ENCODE results near the gene RRP12.

The RRP12 gene

DNA sequence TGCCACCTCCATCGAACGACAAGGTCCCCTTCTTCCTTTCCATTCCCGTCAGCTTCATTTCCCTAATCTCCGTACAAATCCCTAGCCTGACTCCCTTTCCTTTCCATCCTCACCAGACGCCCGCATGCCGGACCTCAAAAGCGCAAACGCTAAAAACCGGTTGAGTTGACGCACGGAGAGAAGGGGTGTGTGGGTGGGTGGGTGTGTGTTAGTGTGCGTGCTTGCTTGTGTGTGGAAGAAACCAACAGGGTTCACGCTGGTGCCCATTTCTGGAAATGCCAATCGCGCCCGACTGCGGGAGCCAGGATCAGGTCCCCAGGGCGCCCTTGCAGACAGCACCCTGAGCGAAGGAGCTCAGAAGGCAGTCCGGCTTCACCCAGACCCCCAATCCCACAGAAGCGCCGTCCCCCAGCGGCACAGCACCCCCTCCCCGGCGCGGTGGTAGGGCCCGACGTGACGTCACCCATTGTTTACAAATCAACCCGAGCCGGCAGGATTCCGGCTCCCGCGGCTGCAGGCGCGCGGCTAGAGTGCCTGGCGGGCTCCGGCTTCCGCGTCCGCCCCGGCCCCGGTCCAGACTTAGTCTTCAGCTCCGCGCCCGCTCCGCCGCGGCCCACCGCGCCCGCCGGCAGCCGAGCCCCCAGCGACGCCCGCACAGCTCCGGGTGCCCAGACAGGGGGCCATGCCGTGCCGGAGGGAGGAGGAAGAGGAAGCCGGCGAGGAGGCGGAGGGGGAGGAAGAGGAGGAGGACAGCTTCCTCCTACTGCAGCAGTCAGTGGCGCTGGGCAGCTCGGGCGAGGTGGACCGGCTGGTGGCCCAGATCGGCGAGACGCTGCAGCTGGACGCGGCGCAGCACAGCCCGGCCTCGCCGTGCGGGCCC is 82.1 kb downstream of the RRP12 start, which contains the start of gene FRAT1:
Gene FRAT1 (plus strand): TSS at position 500 of the 880 bp plus-strand sequence. CDS start 183 bp downstream, at position 683.
- peak; percentile 86 for DNase-seq (ENCODE audit: low spot score)
- TF ChIP-seq, protein P1, sequence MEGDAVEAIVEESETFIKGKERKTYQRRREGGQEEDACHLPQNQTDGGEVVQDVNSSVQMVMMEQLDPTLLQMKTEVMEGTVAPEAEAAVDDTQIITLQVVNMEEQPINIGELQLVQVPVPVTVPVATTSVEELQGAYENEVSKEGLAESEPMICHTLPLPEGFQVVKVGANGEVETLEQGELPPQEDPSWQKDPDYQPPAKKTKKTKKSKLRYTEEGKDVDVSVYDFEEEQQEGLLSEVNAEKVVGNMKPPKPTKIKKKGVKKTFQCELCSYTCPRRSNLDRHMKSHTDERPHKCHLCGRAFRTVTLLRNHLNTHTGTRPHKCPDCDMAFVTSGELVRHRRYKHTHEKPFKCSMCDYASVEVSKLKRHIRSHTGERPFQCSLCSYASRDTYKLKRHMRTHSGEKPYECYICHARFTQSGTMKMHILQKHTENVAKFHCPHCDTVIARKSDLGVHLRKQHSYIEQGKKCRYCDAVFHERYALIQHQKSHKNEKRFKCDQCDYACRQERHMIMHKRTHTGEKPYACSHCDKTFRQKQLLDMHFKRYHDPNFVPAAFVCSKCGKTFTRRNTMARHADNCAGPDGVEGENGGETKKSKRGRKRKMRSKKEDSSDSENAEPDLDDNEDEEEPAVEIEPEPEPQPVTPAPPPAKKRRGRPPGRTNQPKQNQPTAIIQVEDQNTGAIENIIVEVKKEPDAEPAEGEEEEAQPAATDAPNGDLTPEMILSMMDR (IDR thresholded peaks at IDR 0.05; ENCODE audit: extremely low read depth, missing control alignments), result no peak

DNA sequence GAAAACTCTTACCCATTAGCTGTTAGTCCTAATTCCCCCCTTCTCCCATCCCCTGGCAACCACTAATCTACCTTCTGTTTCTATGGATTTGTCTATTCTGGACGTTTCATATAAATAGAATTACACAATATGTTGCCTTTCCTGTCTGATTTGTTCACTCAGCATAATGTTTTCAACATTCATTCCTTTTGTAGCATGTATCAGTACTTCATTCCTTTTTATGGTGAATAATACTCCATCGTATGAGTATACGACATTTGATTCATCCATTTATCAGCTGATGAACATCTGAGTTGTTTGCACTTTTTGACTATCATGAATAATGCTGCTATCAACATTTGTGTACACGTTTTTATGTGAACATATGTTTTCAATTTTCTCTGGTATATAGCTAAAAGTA is 86.5 kb downstream of the RRP12 start:
- no peak for DNase-seq (ENCODE audit: low spot score)
- TF ChIP-seq, protein P1 (IDR thresholded peaks at IDR 0.05; ENCODE audit: extremely low read depth, missing control alignments), result no peak

DNA sequence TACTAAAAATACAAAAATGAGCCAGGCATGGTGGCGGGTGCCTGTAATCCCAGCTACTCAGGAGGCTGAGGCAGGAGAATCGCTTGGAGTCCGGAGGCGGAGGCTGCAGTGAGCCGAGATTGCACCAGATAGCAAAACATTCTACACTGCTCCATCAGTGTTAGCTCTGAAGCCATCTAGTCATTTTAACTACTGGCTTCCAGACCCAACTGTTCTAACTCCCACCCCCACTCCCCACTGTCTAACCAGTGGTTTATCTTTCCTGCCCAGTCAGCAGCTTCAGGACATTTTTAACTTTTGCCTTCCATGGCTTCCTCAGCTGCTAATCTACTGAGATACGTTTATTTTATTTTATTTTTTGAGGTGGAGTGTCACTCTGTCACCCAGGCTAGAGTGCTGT is 88.2 kb downstream of the RRP12 start:
- DNase-seq (ENCODE audit: low spot score), result no peak
- TF ChIP-seq, protein P1 (IDR thresholded peaks at IDR 0.05; ENCODE audit: extremely low read depth, missing control alignments), result no peak

DNA sequence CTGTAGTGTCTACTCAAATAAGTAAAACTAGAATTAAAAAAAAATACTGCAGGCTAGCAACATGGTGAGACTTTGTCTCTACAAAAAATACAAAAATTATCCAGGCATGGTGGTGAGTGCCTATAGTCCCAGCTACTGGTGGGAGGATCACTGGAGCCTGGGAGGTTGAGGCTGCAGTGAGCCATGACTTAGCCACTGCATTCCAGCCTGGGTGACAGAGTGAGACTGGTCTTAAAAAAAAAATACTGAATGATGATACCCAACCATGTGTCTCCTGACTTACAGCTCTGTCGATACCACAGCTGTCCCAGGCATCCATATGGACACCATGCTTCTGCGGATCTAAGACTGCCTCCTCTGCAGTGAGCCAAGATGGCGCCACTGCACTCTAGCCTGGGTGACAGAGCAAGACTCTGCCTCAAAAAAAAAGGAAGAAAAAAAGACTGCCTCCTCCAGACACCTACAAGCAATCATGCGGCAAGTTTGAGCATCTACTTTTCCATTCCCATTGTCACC is 90.0 kb downstream of the RRP12 start:
- TF ChIP-seq, protein P1 (IDR thresholded peaks at IDR 0.05; ENCODE audit: extremely low read depth, missing control alignments), result no peak
- no peak for DNase-seq (ENCODE audit: low spot score)

DNA sequence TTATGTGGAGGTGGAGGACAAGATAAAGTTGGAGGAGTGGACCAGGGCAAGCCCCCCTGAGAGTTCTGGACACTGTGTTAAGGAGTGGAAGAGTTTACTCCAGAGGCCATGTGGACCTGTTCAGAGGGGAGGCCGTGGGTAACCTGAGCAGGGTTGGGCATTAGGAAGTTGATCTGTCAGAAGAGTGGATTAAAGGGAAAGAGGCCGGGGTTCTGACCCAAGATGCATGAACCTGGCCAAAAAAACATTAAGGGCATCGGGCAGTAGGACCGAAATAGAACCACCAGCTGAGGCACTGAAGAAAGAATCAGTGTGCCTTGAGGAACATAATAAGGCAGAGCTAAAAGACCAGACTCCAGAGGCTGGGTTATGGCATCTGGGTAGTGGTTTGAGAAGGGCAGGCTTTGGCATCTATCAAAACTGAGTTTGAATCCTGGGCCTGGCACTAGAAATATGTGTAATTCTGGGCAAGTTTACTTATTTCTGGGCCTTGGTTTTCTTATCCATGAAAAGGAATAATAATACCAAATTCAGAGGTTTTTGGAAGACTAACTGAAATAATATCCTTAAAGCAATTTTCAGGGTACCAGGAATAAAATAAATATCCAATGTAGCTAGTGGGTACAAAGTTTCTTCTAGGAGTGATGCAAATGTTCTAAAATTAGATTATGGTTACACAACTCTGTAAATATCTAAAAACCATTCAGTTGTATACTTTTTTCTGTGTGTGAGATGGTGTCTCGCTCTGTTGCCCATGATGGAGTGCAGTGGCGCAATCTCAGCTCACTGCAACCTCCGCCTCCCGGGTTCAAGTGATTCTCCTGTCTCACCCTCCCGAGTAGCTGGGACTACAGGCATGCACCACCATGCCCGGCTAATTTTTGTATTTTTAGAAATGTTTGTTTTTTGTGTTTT is 93.0 kb downstream of the RRP12 start:
- no peak for DNase-seq (ENCODE audit: low spot score)
- TF ChIP-seq, protein P1 (IDR thresholded peaks at IDR 0.05; ENCODE audit: extremely low read depth, missing control alignments), result no peak

DNA sequence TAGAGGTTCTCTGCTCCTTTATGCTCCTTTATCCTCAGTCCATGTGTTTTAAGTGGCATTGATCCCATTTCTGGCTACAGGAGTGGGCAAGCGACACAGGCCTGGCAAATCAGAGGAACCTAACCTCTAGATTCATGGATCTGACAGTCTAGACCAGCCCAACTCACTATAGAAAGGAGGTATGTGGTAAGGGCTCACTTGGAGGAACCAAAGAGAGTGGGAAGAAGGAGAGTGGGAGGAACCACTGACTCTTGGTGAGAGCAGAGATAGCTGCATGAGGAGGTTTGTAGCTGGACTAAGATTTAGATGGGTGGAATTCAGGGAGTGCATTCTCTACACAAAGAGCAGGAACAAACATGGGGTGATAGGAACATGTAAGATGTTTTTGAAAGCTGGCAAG is 93.7 kb downstream of the RRP12 start:
- TF ChIP-seq, protein P1 (IDR thresholded peaks at IDR 0.05; ENCODE audit: extremely low read depth, missing control alignments), result no peak
- DNase-seq (ENCODE audit: low spot score), result no peak
